Lung (tissue), 12 donors: Measurements from ENCODE around the gene FBXL13. TPM values are rescaled to one million over a fixed set of nuclear protein-coding genes. Genes with fewer than 3 reads are reported as not detected.

Experiments used
- ATAC-seq: fragments of 200-7000 bp; cut with Tn5 transposase; one replicate; pipeline ENCODE4 v1.9.1; 2020; ENCODE audit warnings: moderate number of reproducible peaks; ENCODE audit not compliant: insufficient read depth, low FRiP score
- DNase-seq, 3 donors: peaks; one replicate each; pipeline ENCODE4 v3.0.0-alpha.2; 2013 to 2017
- H3K27ac ChIP-seq, 2 donors: one replicate each; pipeline ENCODE4 v1.5.1; 2013; ENCODE audit warnings: mild to moderate bottlenecking in 2 of 2, moderate library complexity in 2 of 2, control low read depth in 1 of 2, inconsistent platforms in 1 of 2, low read depth in 1 of 2, low read length in 1 of 2
- H3K27me3 ChIP-seq, 3 donors: one replicate each; pipeline ENCODE4 v1.5.1; 2013; ENCODE audit warnings: low read length in 2 of 3; ENCODE audit not compliant: control insufficient read depth in 3 of 3, insufficient read depth in 3 of 3
- H3K36me3 ChIP-seq, 4 donors: one replicate each; pipeline ENCODE4 v1.5.1; 2013; ENCODE audit warnings: low read length in 4 of 4, mild to moderate bottlenecking in 1 of 4, moderate library complexity in 1 of 4; ENCODE audit not compliant: control insufficient read depth in 4 of 4, insufficient read depth in 4 of 4
- H3K4me1 ChIP-seq, 5 donors: one replicate each; pipeline ENCODE4 v1.5.1; 2013; ENCODE audit warnings: low read length in 5 of 5, mild to moderate bottlenecking in 2 of 5, moderate library complexity in 1 of 5; ENCODE audit not compliant: control insufficient read depth in 5 of 5, insufficient read depth in 5 of 5
- H3K4me3 ChIP-seq: one replicate; pipeline ENCODE4 v1.5.1; 2013; ENCODE audit warnings: mild to moderate bottlenecking, control low read depth, moderate library complexity
- H3K9ac ChIP-seq, 2 donors: one replicate each; pipeline ENCODE4 v1.5.1; 2013; ENCODE audit warnings: low read length in 2 of 2, control low read depth in 1 of 2; ENCODE audit not compliant: insufficient read depth in 1 of 2
- H3K9me3 ChIP-seq, 4 donors: one replicate each; pipeline ENCODE4 v1.5.1; 2013; ENCODE audit warnings: low read length in 3 of 4, mild to moderate bottlenecking in 1 of 4, moderate library complexity in 1 of 4; ENCODE audit not compliant: control insufficient read depth in 4 of 4, insufficient read depth in 3 of 4
- CTCF ChIP-seq: IDR thresholded peaks from 2 replicates; pipeline ENCODE4 v1.5.1; 2012; ENCODE audit warnings: mild to moderate bottlenecking; ENCODE audit errors: control extremely low read depth, extremely low read depth
- WGBS, 2 donors: extraction: QIAGEN DNeasy Blood & Tissue Kit; methylation state at CpG; one replicate each; pipeline ENCODE4 v1.1.7; 2013; 5-methylcytosine and 5-hydroxymethylcytosine counted together
- polyA plus RNA-seq, 2 donors: library from polyadenylated mRNA; stranded (reverse); fragments of 200-250 nt; gene quantifications; one replicate each; pipeline ENCODE4 v1.2.1, GENCODE V29; 2013
- total RNA-seq, 2 donors: library from RNA; depleted of rRNA in 1 of 2; stranded (reverse); fragments of >200 nt in 1 of 2; gene quantifications; one replicate each; pipeline ENCODE4 v1.2.1, GENCODE V29; 2014 to 2021
- donor health status: control.
- donor health status: control.
- donor health status: Bipolar disorder and iron deficiency.
- donor health status: healthy.
- donor health status: DM: yes; HTN: yes; CAD: no.

The FBXL13 gene
- total and polyA plus RNA-seq, 4 donors, result 0.61 to 12.3 (median 3.7) TPM

- no peaks in the 10 kb centered on the region for H3K27me3 ChIP-seq
- H3K9me3 ChIP-seq, result no peaks in the 10 kb centered on the region
- H3K27ac ChIP-seq, result no peak overlapping the region
- ATAC-seq, result no peak
- DNase-seq, result no peak
- no peak overlapping the region for H3K9ac ChIP-seq
- no peaks in the 10 kb centered on the region for H3K4me1 ChIP-seq
- no peak for TF ChIP-seq CTCF
- H3K36me3 ChIP-seq, result no peaks in the 10 kb centered on the region
- H3K4me3 ChIP-seq, result no peak overlapping the region
- WGBS, 2 donors, result 95 to 100% methylated on average over 2 of the region's 2 CpGs
These were observed 202.1 kb downstream of the FBXL13 start for GRCh38 chr7:102872460-102872859.

DNA sequence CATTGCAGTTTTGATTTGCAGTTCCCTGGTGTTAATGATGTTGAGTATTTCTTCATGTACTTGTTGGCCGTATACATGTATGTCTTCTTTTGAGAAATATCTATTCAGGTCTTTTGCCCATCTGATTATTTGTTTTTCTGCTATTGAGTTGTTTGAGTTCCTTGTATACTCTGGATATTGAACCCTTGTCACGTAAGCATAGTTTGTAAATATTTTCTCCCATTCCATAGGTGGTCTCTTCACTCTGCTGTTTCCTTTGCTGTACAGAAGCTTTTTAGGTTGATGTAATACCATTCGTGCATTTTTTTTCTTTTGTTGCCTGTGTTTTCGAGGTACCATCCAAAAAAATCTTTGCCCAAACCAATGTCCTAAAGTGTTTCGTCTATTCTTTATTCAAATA is 205.4 kb downstream of the FBXL13 start:
- ATAC-seq (no peak), DNase-seq (no peak)
- H3K9ac ChIP-seq, result no peak overlapping the region
- TF ChIP-seq CTCF, result no peak
- no peaks in the 10 kb centered on the region for H3K27me3 ChIP-seq
- H3K9me3 ChIP-seq, result no peaks in the 10 kb centered on the region
- WGBS, 2 donors, result 97 to 98% methylated on average over 5 of the region's 5 CpGs
- no peak overlapping the region for H3K4me3 ChIP-seq
- H3K27ac ChIP-seq, result no peak overlapping the region
- peaks cover 0 to 19% (median 3%) of the 10 kb centered on the region in 5 donors for H3K4me1 ChIP-seq
- H3K36me3 ChIP-seq, result no peaks in the 10 kb centered on the region

DNA sequence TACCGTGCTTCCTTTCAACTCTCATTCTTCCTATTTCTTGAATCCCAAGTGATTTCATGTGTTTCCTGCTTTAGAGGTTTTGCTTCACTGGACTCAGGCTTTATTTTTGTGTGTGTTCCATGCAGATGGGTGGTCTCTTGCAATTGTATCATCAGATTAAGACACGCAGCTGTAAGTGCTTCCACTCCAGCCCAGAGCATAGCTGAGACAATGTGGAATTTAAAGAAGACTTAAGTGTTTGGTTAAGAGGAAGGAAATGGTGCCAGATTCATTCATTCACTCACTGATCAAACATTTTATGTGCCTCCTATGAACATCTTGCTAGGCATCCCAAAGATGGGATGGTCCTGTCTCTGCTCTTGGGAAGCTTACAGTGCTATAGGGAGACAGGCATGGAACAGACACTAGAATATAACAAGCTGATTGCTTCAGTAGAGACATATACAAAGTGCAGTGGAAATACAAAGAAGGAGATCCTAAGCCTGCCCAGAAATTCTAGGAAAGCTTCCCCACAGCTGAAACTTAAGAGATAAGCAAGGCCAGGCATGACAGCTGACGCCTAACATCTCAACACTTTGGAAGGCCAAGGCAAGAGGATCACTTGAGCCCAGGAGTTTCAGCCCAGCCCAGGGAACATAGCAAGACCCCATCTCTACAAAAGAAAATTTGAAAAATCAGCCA is 207.9 kb downstream of the FBXL13 start:
- Histone ChIP-seq H3K36me3 (no peaks in the 10 kb centered on the region), H3K27ac (no peak overlapping the region), H3K4me3 (no peak overlapping the region), H3K9me3 (no peaks in the 10 kb centered on the region), H3K27me3 (no peaks in the 10 kb centered on the region), H3K9ac (no peak overlapping the region), H3K4me1 (peaks cover 0 to 28% (median 3%) of the 10 kb centered on the region in 5 donors)
- WGBS, 2 donors, result 82 to 85% methylated on average over 3 of the region's 3 CpGs
- no peak for ATAC-seq
- no peak for TF ChIP-seq CTCF
- DNase-seq, result peak; percentile 51 to 85 (median 79)

DNA sequence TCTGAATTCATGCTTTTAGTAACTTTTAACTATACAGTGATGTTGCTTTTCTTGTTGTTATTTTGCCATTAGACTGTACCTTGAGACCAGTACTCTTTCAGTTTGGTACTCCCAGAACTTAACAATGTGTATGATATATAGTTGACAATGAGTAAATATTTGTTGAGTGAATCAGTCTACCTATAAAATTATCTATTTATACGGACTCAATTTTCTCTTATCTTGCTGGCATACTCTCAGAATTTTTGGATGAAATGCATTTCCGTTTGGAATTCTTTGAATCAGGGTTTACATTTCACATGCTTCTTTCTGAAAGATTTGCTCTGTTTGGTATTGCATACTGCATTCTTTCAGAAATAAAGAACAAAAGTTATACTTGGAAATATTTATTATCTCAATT is 209.6 kb downstream of the FBXL13 start:
- ATAC-seq (no peak), DNase-seq (peak in 2 of 3 donors; percentile 46 to 50)
- no peak overlapping the region for H3K27ac ChIP-seq
- H3K36me3 ChIP-seq, result no peaks in the 10 kb centered on the region
- no peaks in the 10 kb centered on the region for H3K9me3 ChIP-seq
- H3K4me1 ChIP-seq, result peaks cover 0 to 41% (median 8%) of the 10 kb centered on the region in 5 donors
- no peak for TF ChIP-seq CTCF
- H3K9ac ChIP-seq, result no peak overlapping the region
- H3K27me3 ChIP-seq, result no peaks in the 10 kb centered on the region
- H3K4me3 ChIP-seq, result no peak overlapping the region
- WGBS, 2 donors, result 73 to 86% methylated on average over 2 of the region's 2 CpGs
